GM18858 (cell line): ENCODE results near the gene PIK3R4.

Experiments used
- ATAC-seq: cut with Tn5 transposase; IDR thresholded peaks from one replicate; pipeline ENCODE4 v1.9.1; 2021; ENCODE audit not compliant: unreplicated experiment

The PIK3R4 gene

DNA sequence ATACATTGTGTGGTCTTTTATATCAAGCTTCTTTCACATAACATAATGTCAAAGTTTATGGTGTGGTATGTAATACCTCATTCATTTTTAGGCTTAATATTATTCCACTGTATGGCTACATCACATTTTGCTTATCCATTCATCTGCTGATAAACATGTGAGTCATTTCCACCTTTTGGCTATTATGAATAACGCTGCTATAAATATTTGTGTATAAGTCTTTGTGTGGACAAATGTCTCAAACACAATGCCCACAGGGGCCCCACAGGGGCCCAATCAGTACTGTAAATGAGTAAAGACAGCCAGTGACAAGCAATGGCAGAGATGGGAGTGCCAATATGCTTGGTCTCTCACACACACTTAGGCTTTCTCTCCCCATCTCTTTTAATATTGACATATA is 54.2 kb downstream of the PIK3R4 start:
- no peak for ATAC-seq

DNA sequence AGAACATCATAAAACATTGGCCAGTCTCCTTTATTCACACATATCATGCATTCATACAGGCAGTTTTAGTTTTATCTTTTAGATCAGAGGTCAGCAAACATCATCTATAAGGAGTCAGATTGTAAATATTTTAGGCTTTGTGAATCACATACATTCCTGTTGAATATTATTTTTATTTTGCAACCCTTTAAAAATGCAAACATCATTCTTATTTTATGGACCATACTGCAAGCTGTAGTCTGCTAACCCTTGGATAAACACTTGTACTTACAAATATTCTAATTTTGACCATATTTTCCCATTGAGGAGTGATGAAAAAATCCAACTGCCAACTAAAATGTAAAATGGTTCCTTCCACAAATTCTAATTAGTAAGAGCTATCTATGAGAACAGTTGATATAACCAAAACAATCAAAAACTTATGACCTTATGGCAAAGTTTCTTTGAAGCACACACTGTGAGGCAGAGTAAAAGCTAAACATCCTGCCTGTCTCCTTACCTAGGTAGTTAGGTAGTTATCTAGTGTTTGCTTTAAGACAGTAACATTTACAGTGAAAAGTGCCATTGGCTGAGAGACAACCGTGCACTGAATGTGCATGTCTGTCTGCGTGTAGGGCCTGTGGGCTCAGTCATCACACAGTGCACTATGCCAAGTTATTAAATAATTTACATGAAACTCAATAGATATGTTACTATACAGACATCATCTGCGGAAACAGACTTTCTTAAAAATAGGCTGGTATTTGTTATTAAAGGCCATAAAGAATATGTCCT is 57.7 kb downstream of the PIK3R4 start:
- ATAC-seq: no peak

DNA sequence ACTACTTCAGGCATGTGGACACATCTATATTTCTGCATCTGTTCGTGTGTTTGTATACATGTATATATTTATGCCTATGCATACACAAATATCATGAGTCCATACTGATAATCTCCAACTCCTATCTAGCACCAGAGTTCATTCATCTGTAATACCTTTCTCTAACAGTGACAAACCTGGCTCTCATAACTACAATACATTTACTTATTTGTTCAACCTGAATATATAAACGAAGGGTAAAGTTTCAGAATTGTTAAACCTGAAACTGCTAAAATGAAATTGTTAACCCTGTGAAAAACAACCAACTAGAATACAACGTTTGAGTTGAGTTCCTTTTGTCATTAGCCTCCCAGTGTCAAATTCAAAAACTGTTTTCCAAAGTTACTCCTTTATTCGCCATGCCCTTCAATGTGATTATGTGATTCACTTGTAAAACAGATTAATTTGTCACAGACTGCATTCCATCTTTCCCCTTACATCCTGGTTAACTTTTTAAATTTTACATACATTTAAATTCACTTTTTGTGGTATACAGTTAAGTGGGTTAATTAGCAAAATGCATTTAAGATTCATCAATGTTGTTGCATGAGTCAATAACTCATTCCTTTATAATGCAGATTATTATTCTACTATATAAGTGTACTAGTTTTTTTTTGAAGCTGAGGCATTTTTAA is 58.5 kb downstream of the PIK3R4 start:
- ATAC-seq: no peak

DNA sequence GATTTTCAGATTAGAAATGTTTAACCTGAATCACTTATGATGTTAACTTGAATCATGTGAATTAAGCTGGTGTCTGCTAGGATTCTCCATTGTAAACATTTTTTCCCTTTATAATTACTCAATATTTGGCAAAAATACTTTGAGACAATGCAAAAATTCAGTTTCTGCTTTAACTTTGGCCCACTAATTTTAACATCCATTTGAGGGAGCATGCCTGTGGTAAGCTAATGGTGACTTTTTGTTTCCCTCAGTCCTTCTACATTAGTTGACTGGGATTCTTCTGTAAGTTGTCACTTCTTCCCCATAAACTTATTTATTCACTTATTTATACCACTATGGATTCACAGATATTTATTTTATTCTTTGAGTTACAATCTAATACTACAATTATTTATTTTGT is 59.3 kb downstream of the PIK3R4 start:
- ATAC-seq: no peak

DNA sequence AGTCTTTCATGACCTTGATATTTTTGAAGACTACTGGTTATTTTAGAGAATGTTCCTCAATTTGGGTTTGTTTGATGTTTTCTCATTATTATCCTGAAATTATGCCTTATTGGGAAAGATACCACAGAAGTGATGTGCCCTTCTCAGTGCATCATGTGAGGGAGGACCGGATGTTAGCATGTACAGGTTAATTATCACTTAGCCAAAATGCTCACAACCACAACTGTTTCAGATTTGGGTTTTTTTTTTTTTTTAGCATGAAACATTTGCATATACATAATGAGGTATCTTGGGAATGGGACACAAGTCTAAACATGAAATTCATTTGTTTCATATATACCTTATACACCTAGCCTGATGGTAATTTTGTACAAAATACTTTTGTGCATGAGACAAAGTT is 59.8 kb downstream of the PIK3R4 start:
- ATAC-seq: no peak

DNA sequence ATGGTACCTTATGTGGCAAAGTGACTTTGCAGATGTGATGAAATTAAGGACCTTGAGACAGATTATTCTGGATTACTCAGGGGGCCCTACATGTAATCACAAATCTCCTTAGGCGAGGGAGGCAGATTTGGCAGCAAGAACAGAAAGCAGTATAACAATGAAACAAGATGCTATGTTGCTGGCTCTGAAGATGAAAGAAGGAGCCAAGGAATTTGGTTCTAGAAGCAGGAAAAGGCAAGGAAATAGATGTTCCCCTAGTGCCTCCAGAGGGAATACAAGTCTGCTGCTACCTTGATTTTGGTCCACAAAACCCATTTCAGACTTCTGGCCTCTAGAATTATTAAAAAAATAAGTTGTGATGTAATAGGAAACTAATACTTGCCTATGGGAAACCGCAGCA is 64.5 kb downstream of the PIK3R4 start:
- ATAC-seq: no peak

DNA sequence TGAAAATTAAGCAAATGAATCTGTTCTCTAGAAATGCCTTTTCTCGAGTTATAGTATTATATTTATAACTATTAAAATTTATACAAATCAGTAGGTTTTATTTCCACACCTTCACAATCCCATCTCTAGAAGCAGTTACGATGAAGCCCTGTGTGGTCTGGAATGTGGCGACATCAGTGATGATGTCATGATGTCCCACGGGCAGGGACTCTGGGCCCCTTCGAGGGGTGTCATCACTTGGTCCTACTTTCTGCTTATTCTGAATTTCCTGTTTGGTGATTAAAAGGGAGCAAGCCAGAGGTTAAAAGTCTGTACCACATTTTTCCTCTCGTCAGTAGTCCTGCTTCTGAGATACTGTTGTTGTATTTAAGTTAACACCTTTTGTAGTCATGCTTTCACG is 67.4 kb downstream of the PIK3R4 start:
- ATAC-seq: no peak

DNA sequence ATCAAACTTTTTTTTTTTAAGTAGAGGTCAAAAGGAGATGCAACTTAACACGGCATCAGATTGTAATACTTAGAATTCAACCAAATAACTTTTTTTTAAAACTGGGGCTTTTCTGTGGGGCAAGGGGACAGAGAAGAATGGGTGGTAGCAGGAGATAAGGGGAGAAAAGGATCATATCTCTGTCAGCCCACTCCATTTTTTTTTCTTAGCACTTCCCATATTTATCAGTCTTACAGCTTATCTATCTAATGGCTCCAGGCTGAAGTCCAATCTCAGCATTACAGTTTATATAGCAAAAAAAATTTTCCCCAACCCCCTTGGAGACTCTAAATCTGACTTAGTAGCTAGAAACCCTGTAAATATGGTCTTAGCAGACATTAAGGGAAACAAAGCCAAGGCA is 69.3 kb downstream of the PIK3R4 start:
- ATAC-seq: no peak

DNA sequence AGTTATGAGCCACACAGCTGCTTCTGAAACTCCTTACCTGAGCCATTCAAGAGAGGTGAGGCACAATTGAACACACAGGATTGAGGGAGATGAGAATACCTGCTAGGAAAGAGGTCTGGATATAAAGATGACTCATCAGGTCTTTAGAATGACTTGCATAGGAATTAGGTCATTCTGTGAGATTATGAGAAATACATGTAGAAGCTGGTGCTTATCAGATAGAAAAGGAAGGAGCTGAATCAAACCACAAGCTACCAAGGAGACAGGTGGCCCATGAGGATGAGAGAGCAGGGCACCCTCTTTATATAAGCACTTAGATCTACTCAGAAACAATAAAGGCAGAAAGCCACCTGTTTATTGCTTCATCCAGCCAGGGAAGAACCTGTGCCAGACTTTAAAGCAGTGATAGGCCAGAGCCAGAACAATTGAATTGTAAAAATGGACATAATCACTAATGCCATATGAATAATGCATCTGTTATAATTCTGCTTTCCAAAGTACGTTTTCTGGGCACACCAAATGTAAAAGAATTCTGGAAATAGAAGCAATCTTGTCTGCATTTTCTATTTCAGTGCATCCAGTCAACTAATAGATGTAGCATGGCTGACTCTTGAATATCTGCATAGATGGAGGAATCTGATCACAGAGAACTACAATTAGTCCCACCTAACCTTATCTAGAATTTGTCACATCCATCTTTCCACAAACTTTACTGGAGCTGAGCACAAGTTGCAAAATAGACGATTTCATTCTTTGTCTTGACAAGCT is 74.9 kb downstream of the PIK3R4 start:
- no peak for ATAC-seq

DNA sequence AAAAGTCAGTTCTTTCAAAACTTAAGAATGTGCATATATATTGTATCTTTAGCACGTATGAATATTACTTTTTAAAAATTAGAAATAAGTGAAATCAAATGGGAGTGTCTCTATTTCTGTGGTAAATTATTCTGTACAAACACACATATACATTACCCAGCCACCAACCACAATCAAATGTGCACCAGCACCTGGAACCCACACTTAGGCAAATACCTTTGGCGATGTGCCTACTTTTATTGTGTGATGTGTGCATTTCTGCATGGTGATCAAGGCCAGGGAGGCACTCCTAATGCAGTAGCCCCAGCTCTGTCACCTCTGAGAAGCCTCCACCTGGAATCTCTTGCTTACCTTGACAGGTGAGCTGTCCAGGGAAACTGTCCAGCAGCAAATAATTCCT is 76.9 kb downstream of the PIK3R4 start:
- ATAC-seq: no peak

DNA sequence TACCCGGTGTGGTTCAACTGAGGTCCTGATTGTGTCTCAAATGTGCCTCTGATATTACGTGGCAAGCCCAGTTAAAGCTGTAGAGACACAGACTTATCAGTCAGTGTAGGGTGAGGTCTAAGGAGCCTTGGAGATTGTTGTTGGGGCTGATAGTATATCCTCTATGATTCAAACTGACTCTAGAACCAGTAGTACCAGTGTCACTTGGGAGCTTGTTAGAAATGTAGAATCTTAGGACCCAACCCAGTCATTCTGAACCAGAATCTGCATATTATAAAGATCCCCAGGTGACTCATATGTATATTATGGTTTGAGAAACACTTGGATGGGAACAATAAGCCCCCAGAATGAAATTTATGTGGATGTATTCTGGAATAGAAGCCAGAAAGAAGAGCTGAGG is 83.5 kb downstream of the PIK3R4 start:
- no peak for ATAC-seq

DNA sequence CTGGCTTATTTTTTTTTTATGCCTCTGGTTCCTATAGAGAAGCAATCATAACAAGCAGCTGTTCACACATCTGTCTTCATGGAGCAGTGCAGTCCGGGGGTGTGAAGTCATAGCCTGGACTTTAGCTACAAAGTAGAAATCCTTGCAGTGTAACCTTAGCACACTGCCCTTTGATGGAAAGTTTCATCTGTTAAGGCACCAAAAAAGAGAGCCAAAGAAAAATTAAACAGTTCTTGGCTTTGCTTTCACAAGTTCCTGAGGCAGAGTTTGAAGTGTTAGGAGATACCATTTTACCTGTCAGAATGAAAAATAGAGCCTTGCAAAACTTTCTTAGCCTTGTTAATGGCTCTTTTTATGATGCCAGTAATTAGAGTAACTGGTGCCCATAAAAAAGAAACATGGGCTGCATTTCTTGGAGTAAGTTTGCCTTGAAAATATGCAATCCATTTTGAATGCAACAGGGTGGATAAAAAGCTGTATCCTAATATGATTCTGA is 84.1 kb downstream of the PIK3R4 start:
- no peak for ATAC-seq

DNA sequence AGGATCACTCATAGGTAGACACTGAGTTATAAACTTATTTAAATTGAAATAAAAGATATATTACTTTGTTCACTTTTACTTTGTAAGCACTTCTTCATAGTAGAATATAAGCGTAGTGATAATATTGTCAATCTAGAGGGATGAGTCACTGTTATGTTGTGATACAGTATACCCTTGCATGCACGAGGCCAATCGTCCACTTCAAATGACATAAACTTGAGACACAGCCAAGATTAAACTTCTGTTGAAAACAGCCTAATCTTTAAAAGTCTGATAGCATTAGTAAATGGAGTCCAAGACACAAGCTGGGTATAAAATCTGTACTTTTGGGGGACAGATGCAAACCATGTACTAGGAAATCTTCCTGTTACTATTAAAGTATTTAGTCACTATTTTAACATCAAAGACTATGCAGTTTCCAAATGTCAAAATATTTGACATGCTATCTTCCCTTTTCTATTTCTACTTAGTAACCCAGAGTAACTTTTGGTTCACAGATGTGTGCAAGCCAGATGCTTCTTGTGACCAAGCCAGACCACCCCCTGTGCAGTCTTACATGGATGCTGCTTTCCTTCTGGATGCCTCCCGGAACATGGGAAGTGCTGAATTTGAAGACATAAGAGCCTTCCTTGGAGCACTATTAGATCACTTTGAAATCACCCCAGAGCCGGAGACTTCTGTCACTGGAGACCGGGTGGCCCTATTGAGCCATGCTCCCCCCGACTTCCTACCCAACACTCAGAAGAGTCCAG is 85.3 kb downstream of the PIK3R4 start:
- no peak for ATAC-seq

DNA sequence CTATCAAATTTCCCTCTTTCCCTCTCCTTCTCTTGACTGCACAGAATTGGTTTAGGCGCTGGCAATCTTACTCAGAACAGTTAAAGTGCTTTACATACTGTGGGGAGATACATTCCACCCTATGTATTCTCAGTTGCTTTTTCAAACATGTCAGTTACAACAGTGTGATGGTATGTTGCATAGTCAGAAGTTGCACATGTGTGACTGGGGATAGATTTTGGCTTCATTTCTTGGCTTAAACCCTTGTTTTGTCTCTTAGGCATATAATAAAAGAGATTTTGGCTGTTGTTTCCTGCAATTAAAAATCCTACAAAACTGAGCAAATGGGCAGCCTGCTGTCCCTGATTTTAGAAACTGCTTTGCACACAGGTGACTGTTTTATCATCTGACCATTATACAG is 86.7 kb downstream of the PIK3R4 start:
- no peak for ATAC-seq

DNA sequence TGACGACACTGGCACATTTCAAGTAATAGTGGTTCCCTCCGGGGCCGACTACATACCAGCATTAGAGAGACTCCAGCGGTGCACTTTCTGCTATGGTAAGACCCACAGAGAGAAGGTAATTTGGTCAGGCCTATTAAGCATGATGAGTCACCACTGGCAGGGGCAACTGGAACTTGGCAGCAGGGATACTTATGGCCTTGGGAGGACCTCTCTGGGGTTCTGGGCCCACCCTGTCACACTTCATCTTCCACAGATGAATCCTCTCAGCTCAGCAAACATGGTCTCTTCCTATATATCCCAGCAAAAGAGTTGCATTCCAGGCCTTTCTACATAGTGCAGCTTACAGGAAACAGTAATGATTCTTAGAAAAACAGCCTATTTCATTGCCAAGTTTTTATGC is 88.0 kb downstream of the PIK3R4 start:
- no peak for ATAC-seq

DNA sequence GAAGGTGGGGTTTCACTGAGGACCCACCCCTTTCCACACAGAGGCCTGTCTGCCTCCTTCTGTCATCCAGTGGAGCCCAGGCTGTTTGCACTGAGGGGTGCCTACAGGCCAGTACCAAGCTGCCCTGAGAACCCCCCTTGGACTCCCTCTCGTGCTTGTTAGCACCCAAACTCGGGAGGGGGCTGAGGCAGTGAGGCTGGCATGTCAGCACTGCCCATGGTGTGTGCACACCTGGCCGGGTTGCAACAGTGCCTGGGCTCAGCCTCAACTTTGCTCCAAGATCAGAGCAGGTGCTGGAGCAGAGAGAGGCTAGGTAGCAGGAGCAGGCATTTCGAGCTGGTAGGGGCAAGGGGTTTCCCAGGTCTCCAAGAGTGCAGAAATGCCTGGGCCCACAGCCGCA is 90.0 kb downstream of the PIK3R4 start:
- no peak for ATAC-seq

DNA sequence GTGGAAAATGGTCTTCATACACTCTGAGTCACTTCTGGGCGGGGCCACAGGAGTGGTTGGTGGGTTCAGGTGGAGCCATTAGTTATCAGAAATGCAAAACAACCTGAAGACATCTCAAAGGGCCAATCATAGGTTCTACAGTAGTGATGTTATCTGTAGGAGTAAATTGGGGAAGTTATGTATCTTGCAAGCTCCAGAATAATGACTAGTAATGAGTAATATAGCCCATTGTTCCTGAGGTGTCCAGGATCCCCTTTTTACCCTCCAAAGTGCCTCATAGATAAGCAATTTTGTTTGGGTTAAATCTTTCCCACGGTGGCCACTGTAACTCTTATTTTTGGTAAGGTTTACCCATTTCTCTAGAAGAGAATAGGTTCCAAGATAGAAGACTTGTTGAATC is 91.7 kb downstream of the PIK3R4 start:
- ATAC-seq: no peak

DNA sequence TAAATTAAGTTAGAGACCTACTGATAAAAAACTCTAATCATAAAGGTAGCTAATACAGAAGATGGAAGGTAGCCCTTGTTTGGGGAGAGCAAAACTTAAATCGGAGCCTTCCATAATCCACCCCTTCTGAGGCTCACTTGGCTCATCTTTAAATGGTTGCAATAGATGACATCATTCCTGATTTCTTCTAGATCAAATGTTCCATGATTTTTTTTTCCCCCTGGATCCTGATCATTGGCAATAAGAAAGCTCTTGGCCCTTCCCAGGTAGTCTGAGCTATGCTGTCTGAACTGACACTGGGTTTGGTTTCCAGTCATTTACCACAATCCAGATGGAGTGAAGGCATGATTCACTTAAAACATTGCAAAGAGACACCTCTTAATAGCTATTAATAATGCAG is 92.5 kb downstream of the PIK3R4 start:
- ATAC-seq: no peak

DNA sequence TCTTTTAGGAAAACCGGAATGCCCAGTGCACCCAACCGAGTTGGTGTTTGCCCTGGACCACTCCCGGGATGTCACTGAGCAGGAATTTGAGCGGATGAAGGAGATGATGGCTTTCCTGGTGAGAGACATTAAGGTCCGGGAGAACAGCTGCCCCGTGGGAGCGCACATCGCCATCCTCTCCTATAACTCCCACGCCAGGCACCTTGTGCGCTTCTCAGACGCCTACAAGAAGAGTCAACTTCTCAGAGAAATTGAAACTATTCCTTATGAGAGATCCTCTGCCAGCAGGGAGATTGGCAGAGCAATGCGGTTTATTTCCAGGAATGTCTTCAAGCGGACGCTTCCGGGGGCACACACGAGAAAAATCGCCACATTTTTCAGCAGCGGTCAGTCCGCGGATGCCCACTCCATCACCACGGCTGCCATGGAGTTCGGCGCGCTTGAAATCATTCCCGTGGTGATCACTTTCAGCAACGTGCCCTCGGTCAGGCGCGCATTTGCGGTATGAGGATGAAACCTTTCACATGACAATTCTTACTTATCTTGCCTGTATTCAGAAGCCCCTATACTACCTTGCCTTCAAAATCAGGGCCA is 97.5 kb downstream of the PIK3R4 start:
- ATAC-seq: no peak

DNA sequence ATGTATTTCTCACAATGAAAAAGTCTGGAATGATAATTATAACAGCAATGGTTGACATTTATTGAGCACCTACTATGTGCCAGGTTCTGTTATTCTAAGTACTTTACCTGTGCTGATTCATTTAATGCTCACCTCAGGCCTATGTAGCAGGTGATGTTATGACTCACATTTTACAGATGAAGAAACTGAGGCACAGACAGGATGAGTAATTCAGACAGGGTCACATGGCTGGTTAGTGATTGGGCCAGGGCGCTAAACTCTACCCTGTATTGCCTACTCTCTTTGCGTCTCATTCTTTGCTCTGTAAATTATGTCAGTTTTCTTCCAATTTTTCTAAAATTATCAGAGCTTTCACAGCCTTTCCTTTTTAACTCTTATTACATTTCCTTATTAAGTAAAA is 98.3 kb downstream of the PIK3R4 start:
- no peak for ATAC-seq

DNA sequence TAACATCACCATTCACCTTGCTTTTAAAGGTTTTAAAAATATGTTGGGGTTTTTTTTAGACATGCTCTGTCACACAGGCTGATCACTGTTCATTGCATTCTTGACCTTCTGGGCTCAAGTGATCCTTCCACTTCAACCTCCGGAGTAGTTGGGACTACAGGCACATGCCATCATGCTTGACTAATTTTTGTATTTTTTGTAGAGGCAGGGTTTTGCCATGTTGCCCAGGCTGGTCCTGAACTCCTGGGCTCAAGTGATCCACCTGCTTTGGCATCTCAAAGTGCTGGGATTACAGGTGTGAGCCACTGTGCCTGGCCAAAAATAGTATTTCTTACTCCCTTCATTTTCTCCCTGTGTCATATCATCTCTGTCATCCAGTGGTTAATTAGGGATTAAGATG is 101.4 kb downstream of the PIK3R4 start:
- no peak for ATAC-seq
